Measurements from ENCODE around the gene ERLEC1.
"Not testable (repeated sequence)": the region's sequence is repeated elsewhere in the genome, so short reads cannot be mapped to it uniquely, and the experiment has no call there.

Gene ERLEC1

DNA sequence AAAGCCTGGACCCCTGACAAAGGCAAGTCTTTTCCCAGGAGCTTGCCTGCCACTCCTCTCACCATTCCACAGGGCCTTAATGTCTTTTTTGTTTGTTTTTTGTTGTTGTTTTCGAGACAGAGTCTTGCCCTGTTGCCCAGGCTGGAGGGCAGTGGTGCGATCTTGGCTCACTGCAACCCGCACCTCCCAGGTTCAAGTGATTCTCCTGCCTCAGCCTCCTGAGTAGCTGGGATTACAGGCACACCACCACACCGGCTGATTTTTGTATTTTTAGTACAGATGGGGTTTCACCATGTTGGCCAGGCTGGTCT is 43.1 kb downstream of the ERLEC1 start:
- not testable (repeated sequence) for DNase-seq

DNA sequence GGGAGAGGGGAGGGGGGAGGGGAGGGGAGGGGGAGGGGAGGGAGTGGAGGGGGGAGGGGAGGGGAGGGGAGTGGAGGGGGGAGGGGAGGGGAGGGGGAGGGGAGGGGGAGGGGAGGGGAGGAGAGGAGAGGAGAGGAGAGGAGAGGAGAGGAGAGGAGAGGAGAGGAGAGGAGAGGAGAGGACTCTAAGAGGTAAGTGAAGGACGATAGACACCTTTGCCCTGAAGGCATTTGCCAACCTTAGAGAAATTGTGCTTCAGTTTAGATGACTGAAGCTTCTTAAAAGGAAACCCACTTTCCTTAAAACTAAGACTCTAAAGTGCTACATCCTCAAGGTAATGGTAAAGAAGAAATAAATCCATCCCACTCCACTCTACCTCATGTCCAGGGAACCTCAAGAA is 53.7 kb downstream of the ERLEC1 start:
- no peak for DNase-seq

DNA sequence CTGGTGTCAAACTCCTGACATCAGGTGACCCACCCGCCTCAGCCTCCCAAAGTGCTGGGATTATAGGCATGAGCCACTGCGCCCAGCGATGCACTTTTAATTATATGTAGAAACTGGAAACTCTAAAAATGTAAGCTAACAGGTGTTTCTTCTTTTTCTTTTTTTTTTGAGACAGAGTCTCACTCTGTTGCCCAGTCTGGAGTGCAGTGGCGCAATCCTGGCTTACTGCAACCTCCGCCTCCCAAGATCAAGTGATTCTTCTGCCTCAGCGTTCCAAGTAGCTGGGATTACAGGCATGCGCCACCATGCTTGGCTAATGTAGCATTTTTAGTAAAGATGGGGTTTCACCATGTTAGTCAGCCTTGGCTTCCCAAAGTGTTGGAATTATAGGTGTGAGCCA is 54.8 kb downstream of the ERLEC1 start:
- not testable (repeated sequence) for DNase-seq

DNA sequence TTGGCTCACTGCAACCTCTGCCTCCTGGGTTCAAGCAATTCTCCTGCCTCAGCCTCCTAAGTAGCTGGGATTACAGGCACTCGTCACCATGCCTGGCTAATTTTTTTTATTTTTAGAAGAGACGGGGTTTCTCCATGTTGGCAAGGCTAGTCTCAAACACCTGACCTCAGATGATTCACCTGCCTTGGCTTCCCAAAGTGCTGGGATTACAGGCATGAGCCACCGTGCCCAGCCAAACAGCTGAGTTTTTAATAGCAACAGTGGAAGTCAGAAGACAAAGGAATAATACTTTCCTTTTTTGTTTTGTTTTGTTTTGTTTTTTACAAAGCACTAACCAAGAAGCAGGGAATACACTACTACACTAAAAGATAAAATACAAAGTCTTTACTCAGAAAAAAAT is 56.0 kb downstream of the ERLEC1 start:
- DNase-seq, result no peak

DNA sequence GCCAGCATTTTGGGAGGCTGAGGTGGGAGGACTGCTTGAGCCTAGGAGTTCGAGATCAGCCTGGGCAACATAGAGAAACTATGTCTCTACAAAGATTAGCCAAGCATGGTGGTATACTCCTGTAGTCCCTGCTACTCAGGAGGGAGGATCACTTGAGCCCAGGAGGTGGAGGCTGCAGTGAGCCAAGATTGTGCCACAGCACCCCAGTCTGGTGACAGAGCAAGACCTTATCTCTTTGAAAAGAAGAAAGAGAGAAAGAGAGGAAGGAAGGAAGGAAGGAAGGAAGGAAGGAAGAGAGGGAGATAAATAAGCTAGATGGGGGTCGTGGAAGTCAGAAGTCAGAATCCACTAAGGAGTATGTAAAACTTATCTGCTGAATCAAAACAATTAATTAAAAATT is 56.8 kb downstream of the ERLEC1 start:
- DNase-seq, result no peak

DNA sequence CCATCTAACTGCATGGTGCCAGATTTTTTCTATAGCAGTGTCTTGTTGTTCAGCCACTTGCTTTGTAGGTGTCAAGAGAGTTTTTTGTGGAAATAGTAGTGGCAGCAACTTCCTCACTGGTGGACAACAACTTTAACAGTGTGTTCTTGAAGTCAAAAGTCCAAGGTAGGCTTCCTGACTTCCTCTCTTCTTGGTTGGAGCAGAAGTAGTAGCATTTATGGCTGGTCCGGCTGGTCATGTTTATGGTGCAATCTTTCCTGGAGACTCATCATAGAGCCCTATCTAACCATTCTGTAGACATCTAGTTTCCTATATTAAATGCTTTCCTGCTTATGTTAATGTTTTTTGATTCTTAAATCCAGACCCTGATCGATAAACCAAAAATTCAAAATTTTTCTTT is 61.2 kb downstream of the ERLEC1 start:
- no peak for DNase-seq

DNA sequence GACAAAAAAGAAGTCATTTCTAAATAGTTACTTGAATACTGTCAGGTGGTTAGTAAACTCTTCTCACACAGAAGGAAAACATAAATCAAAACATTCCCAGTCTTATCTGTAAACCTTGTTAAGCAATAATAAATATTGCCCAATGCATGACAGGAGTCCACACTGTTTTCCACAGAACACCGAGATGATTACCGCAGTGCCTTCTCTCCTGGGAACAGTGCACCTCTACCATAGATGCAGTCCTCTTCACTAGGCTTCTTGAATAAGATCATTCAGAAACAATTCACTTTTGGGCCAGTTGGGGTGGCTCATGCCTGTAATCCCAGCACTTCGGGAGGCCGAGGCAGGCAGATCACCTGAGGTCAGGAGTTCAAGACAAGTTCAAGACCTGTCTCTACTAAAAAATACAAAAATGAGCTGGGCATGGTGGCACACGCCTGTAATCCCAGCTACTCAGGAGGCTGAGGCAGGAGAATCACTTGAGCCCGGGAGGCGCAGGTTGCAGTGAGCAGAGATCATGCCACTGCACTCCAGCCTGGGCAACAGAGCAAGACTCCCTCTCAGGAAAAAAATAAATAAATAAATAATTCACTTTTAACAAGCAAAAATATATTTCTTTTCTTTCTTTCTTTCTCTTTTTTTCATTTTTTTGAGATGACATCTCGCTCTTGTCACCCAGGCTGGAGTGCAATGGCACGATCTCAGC is 64.4 kb downstream of the ERLEC1 start:
- not testable (repeated sequence) for DNase-seq

DNA sequence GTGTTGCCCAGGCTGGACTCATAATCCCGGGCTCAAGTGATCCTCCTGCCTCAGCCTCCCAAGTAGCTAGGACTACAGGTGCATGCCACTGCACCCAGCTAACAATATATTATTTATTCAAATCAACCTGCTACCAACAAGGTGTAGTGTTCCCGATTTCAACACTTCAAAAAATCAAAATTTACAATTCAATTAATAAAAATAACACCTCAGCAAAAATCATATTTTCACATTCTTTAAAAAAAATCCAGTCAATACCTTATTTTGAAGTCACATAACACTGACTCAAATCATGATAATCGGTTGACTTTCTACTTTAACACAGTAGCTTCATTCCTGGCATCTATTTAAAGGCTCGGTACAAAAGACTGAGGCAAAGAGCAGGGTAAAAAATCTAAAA is 65.7 kb downstream of the ERLEC1 start:
- DNase-seq, result no peak

DNA sequence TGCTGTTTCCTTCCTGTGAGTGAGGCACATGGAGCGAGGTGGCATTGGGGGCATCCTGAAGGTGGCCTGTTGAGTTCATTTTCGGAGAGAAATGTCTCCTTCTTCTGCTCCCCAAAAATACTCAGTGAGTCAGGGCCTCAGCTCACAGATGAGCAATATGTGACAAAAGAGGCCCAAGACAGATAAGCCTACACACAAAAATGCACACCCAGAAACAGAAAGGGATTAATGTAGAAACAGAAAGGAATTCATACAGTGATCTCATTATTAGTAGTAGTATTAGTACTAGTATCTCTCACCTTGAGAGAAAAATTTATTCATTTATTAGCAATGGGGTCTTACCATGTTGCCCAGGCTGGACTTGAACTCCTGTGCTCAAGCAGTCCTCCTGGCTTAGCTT is 67.8 kb downstream of the ERLEC1 start:
- DNase-seq, result no peak

DNA sequence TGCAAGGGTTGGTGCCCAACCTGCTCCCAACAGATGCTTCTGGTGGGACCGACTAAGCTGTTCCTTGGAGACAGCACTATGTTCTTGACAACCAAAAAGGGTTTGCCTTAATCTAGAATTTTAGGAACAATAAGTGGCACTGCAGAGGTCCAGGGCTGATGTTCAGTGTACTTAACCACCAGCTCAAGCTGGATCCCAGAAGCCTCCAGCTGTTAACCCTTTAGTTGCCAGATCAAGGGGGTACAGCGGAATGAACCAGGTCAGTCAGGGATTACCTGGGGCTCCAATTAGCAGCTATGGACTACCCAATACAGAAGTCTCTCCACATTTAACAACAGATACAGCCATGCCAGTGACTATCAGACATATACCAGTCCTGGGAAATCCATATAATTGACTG is 69.4 kb downstream of the ERLEC1 start:
- peak in 3 of 14 donors; percentile 5 to 7 (median 6) for DNase-seq

DNA sequence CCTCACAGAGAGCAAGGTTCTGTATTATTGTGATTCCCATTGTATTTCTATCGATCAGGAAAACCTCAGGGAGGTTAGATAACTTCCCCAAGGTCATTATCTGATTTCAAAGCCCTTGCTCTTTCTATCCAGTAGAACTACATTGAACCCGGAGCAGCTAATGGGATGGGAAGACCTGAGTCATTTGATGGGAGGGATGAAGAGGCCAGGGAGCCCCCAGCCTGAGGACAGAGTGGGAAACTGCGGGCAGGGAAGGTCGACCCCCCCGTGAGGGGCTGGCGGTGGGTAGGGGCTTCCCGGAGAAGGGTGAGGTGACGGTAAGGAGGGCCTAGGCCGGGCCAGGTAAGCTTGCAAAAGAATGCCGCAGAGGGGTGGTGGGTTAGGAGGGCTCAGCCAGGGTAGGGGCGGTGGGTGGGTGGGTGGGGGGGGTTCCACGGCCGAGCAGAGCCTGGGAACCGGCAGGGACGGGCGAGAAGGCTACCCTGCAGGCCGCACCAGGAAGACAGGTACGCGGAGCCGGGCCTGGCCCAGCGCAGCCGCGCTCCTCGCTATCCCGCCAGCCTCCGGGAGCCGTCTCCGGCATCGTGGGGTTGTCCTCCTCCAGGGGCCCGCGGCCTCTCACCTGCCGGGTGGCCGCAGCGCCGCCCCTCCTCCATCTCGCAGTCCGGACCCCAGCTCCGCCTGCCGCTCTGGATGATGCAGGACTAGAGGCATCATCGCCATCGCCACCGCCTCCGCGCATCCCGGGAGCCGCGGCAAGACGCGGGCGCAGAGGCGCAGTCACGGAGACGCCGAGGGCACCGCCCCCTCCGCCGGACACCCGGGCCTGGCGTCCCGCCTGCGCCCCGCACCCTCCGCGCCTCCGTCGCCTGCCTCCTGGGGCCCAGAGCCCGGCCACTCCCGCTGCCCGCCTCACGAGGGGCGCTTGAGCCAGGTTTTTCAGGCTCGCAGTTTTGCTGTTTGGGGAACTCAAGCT is 72.7 kb downstream of the ERLEC1 start, which contains the start of gene GPR75:
TSS of gene GPR75 (minus strand) at position 762 of the 976 bp plus-strand sequence. CDS start 5,211 bp downstream, outside the sequence.
- peak in 13 of 14 donors; percentile 18 to 74 (median 43) for DNase-seq

DNA sequence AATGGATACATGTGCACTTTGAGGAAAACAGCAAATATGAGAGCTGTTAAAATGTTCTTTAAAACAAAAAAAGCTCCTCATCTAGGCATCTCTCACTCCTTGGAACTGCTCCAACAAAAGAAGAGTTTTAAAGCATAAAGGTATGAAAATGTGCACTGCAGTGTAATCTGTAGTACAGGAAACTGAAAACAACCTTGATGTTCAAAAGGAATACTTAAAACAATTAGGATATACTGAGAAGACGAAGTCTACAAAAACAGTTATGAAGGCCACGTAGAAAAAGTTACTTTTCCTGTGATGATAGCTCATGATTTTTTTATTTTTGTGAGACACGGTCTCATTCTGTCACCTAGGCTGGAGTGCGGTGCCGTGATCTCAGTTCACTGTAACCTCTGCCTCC is 75.0 kb downstream of the ERLEC1 start:
- no peak for DNase-seq

DNA sequence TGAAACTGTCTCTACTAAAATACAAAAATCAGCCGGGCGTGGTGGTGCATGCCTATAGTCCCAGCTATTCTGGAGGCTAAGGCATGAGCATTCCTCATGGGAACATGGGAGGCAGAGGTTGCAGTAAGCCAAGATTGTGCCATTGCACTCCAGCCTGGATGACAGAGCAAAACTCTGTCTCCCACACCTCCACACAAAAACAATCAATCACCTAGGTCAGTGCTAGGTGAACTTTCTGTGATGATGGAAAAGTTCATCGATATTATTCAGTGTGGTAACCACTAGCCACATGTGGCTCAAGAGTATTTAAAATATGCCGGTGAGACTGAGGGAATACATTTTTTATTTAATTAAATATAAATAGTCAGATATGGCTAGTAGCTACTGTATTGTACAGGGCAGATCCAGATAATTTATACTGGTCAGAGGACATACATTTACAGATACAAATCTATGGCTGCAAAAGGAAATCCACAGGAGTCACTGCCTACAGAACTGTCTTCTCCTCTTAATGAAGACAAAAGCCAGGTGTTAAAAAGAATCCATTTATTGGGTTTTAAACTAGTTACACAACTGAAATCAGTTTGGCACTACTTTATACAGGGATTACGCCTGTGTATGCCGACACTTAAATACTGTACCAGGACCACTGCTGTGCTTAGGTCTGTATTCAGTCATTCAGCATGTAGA is 76.8 kb downstream of the ERLEC1 start:
- DNase-seq, result no peak

DNA sequence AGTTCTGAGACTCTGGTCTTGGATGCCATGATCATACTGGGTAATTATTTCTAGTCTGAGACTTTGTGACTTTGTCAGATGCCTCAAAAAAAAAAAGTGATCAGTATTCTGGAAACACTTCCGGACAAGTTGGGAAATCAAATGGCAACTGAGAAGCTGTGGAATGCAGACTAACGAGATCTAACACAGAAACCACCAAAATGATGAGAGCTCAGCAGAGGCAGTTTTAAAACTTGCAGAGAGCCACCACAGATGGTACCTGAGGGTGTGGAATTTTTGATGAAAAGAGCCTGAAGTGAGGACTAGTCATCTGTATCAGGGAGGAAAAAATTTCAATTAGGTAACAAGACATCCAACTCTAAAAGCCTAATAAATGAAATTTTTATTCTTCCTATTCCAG is 78.4 kb downstream of the ERLEC1 start:
- no peak for DNase-seq

DNA sequence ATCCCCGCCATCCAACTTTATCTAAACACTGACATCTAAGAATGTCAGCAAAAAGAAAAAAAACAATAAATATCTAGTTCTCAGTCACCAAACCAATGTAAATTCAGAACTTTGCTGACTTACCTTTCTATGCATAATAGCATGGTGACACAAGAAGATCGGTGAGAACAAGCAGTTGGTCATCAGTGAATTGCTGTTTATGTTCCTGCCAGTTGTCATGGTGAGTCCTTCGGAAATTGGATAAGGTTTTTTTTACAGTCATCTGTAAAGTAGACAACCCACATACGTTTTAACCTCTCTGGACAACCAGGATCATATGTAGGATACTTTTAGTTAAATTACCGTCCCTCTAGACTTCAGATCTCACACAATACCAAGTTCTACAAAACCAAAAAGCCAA is 79.1 kb downstream of the ERLEC1 start:
- no peak for DNase-seq

DNA sequence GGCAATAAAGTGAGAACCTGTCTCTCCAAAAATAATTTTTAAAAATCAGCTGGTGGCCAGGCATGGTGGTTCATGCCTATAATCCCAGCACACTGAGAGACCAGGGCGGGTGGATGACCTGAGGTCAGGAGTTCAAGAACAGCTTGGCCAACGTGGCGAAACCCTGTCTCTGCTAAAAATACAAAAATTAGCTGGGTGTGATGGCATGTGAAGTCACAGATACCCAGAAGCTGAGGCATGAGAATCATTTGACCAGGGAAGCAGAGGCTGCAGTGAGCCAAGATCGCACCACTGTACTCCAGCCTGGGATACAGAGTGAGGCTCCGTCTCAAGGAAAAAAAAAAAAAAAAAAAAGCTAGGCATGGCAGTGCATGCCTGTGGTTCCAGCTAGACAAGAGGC is 80.3 kb downstream of the ERLEC1 start:
- no peak for DNase-seq

DNA sequence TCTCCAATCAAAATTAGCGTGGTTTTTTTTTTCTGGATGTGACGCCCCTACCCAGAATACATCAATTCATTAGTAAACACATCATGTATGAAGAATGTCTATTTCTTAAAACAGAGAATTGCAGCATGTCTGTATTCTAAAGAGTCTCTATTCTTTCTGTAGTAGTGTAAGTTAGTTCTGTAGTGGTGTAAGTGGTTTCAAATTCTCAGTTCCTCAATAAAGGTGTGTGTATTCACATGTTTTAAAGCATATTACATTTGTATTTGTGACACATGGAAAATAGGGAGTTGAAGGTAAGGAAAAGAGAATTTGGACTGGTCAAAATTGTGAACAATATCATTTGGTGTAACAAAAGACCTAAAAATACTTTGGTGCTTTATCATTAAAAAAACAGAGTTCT is 80.9 kb downstream of the ERLEC1 start:
- no peak for DNase-seq

All from C1 segment of cervical spinal cord (tissue), 14 donors.